Activated CD8-positive, alpha-beta memory T cell treated with anti-CD3 and anti-CD28 coated beads for 1 hour (primary cell): ENCODE results near the gene TMEM132D.
"Not testable (repeated sequence)": the region's sequence is repeated elsewhere in the genome, so short reads cannot be mapped to it uniquely, and the experiment has no call there.

Experiments
- DNase-seq, 2 donors: peaks; one replicate each; pipeline ENCODE4 v3.0.0-alpha.2; 2020; ENCODE audit warnings: low read depth in 1 of 2; ENCODE audit errors: extremely low read depth in 1 of 2

TMEM132D gene

DNA sequence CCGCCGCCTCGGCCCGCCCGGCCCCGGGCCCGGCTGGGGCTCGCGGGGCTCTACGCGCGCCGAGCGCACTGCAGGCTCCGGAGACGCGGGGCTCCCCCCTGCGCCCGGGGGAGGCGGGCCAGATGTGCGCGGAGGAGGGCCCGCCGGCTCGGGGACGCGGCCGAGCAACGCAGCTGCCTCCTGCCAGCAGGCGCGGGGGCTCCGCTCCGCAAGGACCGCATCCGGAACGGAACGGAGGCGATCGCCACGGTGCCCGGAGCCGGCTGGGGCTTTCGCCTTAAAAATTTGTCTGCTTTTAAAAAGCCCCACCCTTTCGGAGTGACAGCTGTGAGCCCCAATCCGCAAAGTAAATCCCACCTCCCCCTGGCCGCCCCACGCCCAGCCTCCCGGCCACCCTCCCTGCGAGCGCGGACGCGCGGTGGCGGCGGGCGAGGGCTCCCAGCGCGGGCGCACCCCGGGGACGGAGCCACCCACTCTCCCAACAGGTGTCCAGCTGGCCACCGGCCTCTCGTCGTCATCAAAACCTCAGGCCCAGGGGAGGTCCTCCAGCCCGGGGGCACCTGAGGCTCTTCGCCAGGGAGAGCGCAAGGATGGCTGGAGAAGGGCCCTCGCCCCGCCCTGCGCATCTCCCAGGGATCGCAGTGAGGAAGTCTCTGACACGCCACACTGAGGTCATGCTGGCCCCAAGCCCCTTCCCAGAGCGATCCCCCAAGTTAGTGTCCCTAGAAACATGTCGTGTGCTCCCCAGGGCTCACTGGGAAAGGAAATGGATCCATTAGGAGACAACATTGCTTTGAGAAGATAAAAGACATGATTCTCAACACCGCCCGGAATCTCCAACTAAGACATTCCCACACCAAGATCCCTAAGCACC, at the start of gene TMEM132D:
Gene TMEM132D, minus strand, starts transcription at position 70 of the 874 bp plus-strand sequence.
- DNase-seq: no peak

DNA sequence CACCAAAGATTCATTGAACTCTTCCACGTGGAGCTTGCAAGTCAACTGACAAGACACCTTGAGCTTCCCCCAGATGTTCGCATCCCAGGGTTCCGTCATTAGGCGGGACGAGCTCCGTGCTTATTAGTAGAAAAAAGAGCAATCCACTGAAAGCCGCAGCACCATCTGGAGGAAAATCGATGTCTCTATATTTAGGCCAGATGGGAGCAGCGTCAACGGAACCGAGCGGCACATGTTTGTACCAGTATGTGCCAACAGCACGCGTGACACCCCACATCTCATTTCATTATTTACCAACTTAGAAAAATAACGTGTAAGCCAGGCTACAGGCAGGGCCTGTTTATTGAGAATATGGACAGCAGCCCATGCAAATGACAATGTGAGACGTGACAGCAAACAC, 45.8 kb upstream of the TMEM132D start:
- no peak for DNase-seq

DNA sequence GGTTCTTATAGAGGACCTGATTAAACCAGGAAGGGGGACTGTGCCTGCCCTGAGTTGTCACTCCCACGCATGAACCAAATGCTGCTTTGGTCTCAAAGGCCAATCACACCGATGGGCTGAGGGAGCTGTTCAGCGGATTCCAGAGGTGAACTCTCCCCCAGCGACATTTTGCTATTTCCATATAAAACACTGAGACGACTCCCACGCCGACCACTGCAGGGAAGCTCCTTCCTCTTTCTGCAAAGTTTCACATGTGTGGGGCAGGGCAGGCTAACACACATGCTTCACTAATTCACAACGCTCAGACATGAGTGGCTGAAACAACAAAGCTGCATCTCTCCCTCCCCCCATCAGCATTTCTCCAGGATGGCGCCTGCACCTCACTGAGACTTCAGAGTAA, 37.8 kb upstream of the TMEM132D start:
- DNase-seq: no peak

DNA sequence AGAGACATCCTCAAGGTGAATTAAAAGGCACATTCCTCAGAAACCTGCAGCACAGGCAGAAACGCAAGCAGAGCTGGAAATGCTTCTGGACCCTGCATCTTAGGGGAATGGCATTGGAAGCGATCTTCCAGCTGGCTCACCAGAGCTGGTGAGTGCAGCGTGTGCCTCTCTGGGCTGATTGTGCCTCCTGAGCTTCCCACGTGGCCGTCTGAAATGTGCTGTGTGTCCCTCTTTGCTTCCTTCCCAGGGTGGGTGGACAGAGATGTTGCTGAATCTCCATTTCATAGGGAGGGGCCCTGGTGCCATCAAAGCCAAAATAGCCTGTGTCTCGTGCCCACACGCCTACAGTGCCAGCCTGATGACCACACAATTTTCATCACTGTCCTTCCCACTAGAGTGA, 34.3 kb upstream of the TMEM132D start:
- no peak for DNase-seq

DNA sequence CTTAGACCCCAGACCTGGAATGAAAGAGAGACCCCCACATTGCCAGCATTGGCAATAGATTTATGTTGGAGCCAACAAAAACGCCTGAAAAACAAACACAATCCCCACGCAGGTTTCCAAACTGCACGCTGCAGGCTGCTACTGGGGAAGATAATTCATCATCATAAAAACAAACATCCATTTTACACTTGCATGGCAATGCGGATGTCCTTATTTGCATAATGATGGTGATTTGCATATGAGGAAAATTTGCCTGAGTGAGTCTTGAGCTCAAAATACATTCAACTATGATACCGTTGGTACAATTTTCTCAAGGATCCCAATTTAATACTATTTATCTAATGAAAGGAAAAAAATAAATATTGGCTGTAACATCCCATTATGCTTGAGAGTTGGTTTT, 33.6 kb upstream of the TMEM132D start:
- no peak for DNase-seq

DNA sequence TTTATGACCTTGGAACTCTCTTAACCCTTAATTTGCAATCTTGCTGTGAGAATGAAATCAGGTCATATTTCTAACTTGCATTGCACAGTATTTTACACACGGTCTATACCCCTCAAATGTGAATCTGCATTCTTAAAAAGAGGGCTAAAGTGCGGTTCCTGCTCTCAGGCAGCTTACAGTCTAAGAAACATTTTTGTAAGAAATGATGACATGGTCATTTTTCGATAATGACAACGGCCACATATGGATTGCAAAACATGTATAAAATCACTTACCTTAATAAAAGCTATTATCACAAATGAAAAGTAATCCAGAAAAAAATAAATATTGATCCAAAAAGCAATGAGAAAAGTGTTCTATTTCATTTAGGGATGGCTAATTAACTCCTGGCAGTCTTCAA, 24.8 kb upstream of the TMEM132D start:
- no peak for DNase-seq

DNA sequence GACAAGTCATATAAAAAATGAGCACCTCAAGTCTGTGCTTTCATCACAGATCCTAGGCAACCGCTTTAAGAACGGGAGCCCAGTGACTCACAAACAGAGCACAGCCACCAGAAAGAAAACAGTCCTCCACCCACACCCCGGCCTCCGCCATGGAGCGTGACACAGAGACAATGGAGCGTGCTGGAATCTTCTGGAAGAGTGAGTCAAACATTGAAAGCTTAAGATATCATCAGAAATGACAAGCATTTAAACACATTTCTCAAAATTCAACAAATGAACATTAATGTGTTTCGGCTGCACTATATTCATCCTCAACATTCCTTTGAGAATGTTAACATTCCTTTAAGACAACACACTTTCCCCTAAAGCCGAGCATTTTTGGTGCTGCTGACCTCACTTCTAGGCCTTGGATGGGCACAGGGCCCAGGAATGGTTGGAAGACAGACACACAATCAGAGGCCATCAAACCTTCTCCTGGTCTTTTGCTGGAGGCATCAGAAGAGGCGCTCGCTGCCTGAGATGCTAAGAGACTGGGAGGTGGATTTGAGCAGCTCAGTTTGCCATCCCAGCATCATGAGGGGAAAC, 23.6 kb upstream of the TMEM132D start:
- DNase-seq: no peak

DNA sequence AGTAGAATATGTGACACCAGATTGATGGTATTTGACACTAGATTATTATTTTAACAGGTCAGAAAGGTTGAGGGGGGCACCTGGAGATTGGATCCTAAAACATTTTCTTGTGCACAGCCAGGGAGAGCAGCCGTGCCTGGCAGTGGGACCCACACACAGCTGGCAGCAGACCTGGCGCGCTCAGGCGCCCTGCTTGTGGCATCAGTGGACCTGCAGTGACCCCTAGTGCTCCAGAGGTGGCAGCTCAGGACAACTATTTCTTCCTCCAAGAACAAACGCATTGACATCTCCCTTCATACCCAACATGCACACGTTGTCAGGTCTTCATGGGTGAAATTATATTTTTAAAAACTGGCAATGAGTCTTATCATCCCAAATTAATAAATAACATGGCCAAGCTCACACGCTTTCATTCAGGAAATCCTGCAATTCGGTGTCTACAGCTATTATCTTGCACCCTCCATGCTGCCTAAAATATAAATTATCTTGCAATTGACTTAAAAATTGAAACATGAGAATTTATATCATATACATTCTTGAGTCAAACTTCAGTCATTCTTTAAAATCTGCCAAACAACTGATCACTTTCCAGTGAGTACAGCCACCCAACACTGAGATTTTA, 7.7 kb upstream of the TMEM132D start:
- no peak for DNase-seq

DNA sequence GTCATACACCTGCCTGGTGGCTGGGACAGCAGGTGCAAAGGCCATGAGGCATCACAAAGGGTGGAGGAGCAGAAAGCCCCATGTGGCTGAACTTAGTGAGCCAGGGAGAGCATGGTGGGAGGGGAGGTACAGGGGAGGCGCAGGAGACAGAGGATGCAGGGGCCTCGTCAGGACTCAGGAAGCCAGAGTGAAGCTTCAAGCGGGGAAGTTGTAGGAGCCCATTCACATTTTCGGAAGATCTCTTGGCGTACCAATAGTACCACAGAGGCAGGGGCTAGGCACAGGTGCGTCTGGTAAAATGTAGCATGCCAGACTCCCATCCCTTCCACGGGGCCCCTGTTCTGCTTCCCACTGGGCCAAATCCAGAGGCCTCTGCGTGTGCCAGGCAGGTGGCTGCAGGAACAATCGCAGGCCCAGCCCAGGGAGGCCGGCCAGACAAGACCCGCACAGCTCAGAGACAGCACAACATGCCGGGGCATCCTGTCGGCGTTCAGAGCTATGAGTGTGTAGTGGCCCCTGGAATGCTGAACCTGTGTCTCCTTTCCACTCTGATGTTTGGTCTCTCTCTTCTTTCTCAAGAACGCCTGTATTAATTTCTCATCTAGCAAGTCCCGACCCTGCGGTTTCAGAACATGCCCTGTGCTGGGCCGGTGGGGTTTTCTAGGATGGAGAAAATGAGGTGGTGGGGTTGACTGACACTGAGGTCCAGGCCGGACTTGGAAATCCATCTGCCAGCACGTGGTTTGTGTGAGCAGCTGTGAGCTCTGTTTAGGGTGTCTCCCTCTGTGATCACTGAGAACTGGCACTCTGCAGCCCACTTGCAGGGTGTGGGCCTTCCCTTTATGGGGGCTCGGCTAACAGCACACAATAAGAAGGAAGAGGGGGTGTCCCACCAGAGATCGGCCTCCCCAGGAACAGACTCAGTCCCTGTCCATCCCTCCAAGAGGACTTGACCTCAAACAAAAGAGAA, 5.5 kb upstream of the TMEM132D start:
- DNase-seq: no peak

DNA sequence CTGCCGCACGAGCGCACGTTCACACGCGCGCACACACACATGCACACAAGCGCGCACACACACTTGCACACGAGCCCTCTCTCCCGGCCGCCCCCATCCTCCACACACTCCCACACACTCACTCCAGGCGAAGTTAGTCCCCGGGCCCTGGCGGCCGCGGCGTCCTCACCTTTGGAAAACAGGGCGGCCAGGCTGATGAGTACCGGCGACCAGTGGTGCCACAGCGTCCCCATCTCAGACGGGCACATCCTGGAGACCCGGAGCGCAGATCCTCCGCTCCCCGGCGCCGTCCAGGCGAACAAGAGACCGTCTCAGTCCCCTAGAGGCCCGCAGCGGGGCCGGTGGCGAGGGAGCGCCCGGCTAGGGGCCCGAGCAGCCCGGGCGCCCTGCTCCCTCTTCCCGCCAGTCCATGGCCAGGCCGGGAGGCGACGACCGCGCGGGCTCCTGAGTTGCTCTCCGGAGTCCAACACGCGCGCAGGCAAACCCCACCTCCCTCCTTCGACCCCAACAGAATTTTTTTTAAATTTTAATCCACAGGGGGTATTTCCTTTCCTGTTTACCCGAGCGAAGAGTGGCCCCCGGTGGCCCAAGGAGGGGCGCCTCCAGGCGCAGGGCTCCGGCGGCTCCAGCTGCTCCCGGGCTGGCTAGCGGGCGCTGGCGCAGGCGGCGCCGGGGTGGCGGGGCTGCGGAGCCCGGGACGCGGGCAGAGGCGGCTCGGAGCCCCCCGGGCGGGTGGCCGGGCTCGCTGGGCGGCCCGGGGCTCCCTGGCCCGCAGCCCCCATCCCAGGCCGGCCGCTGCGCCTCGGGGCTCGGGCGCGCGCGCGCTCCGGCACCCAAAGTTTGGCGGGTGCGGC, 506 bp downstream of the TMEM132D start:
- no peak for DNase-seq

DNA sequence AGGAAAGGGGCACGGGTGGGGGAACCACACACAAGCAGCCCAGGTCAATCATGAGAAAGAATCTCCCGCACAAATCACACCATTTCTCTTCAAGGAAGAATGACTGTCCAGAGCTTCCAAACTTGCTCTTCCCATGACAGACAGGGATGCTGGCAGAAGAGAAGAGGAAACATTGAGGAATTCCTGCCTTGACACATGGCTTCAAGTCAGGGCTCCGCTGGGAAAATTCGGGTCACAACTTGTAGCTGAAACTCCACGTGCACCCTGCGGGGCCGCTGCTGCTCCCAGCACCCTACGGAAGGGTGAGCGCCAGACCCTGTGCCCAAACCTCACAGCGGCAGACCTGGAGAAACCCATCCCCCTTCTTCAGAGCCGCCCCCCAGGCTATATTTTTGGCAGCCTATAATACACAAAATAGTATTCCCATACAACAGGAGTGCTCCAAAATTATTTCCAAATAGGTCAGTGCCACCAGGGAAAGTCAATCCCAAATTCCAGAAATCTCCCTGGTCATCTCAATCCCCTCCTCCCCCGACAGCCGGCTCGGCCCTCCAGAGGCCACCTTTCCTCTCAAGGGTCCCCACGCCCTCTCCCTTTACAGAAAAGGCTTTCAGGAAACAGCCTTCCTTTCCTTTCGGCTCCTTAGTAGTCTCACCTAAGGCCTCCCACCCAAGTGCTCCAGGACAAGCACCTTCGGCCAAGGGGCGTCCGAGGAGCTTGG, 1.3 kb downstream of the TMEM132D start:
- DNase-seq: no peak

DNA sequence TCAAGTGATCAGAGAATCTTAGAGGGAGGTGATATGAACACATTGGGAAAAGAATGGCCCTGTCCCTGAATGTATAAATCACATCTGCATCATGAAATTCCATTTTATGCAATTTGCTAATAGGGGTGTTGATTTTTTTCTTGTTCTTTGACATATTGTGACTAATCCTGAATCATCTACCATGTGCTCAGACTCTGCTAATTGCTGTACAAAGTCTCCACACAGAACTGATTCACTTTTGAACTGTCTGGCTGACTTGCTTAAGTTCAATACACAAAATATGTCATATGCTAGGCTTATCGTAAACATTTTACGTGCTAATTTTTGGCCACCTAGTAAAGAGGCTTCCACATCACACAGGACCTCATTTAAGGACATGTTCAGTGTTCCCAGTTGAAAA, 2.6 kb downstream of the TMEM132D start:
- DNase-seq: no peak

DNA sequence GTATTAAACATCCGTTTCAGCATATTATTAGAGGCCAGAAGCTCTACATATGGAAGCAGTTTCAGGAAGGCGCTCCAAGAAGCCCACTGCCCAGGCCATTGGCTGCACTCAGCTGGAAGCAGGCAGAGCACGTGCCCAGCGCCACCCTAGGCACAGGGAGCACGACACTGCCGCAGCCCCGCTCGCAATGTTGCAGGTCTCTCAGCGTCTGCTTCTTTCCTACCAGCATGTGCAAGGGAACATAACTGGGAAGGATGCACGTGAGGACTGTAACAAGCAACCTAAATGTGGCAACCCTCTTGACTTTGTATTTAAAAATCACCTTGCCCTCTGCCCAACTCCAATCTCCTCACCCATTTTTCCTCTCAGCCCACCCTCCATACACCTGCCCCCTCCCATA, 3.5 kb downstream of the TMEM132D start:
- DNase-seq: no peak

DNA sequence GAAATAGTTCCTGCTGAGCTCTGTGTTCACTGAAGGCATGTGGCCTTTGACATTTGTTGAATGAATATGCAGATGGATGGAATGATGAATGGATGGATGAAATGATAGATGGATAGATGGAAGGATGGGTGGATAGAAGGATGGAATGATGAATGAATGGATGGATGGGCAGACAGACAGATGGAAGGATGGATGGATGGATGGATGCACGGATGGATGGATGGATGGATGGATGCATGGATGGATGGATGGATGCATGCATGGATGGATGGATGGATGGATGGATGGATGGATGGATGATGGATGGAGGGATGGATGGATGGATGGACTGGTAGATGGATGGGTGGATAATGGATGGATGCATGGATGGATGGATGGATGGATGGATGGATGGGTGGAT, 4.8 kb downstream of the TMEM132D start:
- DNase-seq: not testable (repeated sequence)

DNA sequence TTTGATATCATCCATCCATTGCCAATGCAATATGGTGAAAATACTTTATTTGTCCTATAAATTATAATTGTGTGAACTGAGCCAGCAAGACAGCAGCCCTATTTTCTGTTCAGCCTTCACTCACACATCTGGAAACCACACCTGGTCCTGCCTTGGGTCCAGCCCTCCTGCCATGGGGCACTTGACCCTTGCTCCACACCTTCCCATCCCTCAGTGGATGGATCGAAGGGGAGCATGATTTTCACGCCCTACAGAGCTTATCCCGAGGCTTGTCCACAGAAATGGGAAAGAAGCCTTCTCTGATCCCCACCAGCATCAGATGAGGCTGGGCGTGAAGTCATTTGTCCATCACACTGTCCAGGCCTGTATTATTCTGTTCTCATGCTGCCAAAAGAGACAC, 10.1 kb downstream of the TMEM132D start:
- DNase-seq: no peak

DNA sequence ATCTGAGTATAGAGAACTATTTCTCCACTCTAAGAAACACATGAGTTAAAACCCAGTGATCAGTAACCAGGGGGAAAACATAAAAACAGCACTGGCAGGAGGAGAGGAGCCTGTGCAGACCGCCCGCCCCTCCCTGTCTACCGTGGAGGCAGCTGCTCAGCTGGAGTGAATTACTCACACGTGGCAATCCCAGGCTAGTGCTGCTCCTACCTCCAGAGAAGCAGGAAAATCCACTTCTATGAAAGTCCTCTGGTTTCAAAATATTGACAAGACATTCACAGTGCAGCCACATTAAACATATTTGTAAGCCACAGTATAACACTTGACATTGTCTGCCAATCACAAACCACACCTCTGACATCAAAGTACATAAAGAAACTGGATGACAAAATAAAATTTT, 16.7 kb downstream of the TMEM132D start:
- no peak for DNase-seq

DNA sequence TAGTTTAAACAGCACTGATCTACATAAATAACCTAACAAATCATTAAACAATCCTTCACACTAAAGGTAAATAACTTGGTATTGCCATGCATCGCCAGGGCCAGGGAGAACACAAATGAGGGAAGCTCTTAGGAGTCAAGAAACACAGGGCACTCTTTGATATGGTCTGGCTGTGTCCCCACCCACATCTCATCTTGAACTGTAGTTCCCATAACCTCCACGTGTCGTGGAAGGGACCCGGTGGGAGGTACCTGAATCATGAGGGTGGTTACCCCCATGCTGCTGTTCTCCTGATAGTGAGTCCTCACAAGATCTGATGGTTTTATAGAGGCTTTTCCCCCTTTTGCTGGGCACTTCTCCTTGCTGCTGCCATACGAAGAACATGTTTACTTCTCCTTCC, 17.3 kb downstream of the TMEM132D start:
- no peak for DNase-seq

DNA sequence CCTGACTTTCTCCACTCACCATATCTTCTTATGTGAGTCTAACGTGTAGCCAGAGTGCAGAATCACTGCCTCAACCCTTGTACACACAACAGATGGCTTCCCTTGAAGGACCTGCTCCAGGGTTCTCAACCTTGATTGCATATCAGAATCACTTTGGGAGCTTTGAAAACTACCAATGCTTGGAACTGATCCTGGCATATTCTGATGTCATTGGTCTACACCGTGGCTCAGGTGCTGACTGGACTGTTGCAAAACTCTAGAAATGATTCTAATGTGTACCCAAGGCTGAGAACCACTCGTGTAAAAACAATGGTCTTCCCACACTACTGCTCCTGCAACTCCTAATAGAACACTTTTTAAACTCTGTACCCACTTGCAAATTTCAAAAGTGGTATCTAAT, 18.5 kb downstream of the TMEM132D start:
- DNase-seq: no peak

DNA sequence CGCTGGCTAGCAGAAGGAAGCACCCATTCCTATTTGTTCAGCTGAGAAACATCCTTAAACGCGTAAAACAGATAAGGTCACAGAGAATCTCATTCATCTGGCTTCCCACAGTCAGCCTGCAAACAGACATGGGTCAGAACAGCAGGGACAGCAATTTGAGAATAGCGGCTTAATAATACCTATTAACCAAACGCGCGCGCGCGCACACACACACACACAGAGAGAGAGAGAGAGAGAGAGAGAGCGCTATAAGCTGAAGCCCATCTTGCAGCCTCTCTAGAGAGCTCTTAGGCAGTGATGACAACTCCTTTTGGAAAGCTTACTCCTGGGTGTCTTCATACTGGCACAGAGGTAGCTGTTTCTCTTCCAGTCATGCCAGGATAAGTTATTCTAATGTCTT, 26.4 kb downstream of the TMEM132D start:
- no peak for DNase-seq
